GM21390 (cell line): Measurements from ENCODE around the gene C21orf58.
A peak's percentile ranks its signal among the peaks of the same experiment; 100 is the strongest.
"Not testable (repeated sequence)": the region's sequence is repeated elsewhere in the genome, so short reads cannot be mapped to it uniquely, and the experiment has no call there.

Source experiments
- ATAC-seq: cut with Tn5 transposase; IDR thresholded peaks from one replicate; pipeline ENCODE4 v1.9.1; 2021; ENCODE audit not compliant: unreplicated experiment

Gene C21orf58

DNA sequence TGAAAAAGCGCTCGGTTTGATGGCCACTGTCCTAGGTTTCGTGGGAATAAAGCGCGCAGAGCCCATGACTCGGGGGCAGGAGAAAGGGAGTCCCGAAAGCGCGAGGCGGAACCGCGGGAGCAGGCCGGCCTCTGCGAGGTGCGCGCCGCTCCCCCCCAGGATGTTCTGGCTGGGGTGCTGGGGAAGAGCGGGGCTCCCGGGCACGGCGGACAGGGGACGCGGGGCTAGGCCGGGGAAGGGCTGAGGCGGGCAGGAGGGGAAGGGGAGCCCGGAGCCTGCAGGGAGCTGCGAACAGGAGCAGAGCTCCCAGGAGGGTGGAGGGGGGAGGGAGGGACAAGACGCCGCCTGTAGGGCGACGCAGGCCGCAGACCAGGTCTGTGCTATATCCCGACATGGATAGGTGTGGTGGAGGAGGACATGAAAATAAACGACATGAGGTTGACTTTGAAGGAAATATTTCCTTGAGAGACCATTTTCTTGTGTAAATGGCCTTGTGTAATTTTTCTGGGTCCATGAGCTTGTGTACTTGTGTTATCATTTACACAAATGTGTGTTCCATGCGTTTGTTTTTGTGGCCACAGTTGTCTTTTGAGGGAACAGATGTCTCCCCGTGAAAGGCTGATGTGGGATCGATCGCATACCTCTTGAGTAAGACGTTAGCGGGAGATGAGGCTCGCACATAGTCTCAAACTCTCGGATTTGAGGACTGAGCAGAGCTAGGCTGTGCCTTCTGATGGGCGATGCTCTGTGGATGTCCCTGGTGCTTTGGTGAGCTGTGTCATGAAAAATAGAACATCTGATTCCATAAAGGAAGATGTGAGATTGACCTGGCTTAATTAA is 1.6 kb upstream of the C21orf58 start:
- ATAC-seq, result no peak

DNA sequence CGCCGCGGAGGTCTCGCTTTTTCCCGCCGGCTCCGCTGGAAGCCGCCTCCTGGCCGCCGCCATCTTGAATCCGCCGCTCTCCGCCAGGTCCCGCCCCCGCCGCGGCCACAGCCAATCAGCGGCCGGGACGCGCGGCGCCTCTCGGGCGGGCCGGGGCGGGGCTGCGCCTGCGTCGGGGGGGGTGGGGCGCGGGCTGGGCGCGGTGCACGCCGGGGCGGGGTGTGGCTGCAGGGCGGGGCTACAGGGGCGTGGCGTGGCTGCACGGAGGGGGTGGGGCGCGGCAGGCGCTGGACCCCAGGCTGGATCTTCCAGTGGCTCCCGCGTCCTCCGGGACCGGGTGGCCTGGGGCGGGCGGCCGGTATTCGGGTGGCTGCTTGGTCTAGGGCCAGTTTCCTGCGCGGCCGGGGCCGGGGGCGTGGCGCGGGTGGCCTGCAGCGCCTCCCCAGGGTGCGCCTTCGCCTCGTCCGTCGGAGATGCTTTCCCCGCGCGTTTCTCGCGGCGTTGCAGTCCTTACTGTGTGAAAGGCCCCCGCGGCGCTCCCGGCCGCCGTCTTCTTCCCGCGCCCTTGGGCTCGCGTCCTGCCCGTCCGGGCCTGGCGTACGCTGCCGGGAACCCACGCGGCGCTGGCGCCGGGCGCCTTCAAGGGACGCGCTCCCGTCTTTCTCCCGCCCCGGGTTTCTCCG is 861 bp upstream of the C21orf58 start:
- peak; percentile 49 for ATAC-seq

- peak; percentile 15 for ATAC-seq
Observed at GRCh38 chr21:46323227-46323709, 402 bp downstream of the C21orf58 start.

DNA sequence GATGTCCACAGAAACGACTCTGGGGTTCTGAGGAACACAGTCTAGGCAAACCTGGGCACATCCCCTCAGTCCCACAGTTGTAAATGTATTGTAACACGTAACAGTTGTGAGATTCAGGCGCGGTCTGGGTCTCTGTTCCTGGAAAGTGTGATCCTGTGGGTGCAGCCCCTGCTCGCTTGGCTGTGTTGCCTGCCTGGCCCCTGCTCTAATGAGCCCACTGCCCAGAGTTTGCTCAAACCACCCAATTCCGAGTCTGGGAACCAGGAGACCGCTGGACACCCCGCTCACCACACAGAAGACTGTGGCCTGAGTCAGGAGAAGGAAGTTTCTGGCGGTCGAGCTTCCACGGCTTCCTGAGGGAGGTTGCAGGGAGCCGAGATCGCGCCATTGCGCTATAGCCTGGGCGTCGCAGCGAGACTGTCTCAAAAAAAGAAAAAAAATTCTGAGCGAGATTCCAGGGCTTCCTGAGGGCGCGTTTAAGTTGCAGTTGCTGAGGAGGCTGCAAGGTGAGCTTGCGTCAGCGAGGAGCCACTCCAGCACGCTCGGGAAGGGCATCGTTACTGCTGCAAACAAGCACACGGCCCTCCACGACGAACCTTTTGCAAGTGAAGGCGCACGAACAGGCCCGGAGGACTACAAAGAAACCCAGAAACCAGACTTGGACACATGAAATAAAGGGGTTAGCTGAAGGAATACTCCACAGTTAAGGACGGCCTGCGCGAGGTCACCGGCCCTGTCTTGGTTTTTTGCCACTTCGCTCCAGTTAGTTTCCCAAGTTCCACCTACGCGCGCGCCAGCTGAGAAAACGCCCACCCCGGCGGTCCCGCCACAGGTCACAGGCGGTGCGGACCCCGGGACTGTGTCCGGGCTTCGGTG is 1.1 kb downstream of the C21orf58 start:
- ATAC-seq, result no peak

GRCh38 chr21:46320331-46320801 is 3.3 kb downstream of the C21orf58 start:
- no peak for ATAC-seq

- ATAC-seq, result no peak
Observed at GRCh38 chr21:46319186-46319585, 4.5 kb downstream of the C21orf58 start.

GRCh38 chr21:46318464-46318845 is 5.2 kb downstream of the C21orf58 start:
- no peak for ATAC-seq

GRCh38 chr21:46317710-46318463 is 5.8 kb downstream of the C21orf58 start:
- no peak for ATAC-seq

DNA sequence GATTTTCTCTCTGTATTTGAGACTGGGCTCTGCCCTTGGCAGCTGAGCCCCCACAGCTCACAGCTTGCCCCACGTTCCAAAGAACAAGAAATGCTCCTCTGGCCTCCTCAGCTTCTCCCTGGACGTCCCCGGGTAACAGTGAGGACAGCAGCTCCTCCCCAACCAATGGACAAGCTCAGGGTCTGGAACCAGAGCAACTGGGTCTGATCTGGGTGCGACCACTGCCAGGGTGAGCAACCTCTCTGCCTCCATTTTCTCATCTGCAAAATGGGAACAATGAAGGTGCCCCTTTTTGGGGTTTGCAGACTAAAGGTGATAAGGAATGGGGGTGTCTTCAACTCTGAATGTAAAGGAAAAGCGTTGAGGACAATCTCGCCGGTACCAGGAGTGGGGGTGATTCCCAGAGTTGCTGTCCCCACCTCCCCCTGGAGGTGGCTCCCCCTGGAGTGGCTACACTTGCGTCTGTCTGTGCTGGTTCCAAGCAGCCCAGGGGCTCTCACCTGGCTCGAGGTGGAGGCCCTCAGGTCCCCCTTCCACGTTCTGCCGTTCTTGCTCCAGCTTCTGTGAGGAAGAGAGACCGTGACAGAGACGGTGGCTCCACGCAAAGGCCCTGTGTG is 6.9 kb downstream of the C21orf58 start:
- ATAC-seq, result no peak

- ATAC-seq, result no peak
Observed at GRCh38 chr21:46314441-46315020, 9.1 kb downstream of the C21orf58 start.

GRCh38 chr21:46312949-46313348 is 10.7 kb downstream of the C21orf58 start:
- no peak for ATAC-seq

DNA sequence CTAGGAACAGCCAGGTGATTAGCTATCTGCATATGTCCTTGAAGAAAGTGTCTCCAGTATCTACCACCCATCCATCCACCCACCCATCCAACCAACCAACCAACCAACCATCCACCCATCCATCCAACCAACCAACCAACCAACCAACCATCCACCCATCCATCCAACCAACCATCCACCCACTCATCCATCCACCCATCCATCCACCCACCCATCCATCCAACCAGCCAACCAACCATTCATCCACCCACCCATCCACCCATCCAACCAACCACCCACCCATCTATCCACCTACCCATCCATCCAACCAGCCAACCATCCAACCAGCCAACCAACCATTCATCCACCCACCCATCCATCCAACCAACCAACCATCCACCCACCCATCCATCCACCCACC is 12.1 kb downstream of the C21orf58 start:
- no peak for ATAC-seq

DNA sequence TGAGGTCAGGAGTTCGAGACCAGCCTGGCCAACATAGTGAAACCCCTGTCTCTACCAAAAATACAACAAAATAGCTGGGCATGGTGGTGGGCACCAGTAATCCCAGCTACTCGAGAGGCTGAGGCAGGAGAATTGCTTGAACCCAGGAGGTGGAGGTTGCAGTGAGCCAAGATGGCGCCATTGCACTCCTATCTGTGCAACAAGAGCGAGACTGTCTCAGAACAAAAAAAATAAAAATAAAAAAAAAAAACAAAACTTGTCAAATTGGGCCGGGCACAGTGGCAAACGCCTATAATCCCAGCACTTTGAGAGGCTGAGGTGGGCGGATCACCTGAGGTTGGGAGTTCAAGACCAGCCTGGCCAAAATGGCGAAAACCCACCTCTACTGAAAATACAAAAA is 13.4 kb downstream of the C21orf58 start:
- ATAC-seq, result not testable (repeated sequence)

DNA sequence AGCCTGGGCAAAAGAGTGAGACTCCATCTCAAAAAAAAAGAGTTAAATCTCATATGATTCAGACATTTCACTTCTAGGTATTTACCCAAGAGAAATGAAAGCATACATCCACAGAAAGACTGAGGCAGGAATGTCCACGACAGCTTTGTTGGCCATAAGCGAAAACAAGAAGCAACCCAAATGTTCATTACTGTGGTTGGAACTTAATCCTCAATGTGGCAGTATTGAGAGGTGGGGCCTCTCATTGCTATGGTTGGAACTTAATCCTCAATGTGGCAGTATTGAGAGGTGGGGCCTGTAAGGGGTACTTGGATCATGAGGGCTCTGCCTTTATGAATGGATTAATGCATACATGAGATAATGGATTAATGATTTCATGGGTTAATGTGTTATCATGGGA is 15.2 kb downstream of the C21orf58 start:
- no peak for ATAC-seq

DNA sequence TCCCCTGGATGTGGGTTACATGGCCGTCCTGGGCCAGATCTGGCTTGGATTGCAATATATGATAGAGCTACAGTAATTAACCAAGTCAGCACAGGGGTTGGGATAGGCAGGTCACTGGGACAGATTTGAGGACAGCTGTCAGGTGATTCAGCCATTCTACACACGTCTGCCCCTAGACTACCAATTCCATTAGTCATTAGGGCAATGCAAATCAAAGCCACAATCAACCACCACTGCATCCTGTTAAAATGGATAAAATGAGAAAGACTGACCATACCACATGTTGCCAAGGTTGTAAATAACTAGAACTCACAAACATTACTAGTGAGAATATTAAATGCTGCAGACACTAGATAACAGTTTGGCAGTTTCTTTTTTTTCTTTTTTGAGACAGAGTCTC is 16.0 kb downstream of the C21orf58 start:
- no peak for ATAC-seq

DNA sequence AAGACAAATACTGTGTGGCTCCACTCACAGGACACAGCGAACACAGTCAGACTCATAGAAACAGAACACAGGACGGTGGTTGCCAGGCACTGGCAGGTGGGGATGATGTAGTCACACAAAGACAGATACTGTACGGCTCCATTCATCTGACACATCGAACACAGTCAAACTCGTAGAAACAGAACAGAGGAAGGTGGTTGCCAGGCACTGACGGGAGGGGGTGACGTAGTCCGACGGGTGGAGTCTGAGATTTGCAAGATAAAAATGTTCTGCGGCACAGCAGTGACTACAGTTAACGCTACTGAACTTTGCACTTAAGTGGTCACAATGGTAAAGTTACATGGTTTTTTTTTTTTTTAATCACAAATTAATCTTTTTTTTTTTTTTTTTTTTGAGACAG is 18.7 kb downstream of the C21orf58 start:
- no peak for ATAC-seq

DNA sequence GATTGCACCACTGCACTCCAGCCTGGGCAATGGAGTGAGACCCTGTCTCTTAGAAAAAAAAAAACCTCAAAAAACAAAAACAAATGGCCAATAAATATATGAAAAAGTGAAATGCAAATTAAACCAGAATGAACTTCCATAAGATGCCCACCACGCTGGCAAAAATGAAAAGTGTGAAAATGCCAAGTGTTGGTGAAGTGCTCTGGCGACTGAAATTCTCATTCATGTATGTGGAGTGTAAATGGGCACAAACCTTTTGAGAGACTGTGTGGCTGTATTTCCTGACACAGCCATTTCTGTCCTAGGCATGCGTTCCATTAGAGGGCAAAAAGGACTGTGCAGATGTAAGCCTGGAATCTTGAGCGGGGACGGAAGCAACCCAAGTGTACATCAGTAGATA is 19.2 kb downstream of the C21orf58 start:
- ATAC-seq, result no peak

DNA sequence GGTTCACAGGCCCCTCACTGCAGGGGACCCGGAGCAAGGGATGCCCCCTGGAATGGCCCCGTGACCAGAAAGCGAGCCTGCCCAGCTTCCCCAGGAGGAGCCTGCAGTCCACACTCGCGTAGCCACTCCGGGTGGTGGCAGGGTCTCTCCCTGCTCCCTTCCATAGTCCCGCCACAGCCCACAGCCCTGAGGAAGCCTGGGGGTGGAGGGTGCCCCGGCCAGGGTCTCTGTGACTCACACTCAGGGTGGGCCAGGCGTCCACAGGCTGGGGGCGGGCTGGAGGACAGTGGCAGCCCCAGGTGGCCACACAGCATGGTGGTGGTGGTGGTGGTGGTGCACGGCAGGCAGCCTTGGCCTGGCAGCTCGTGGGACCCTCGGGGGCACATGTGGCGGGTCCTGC is 21.9 kb downstream of the C21orf58 start:
- no peak for ATAC-seq

GRCh38 chr21:46299167-46299566 is 24.5 kb downstream of the C21orf58 start:
- ATAC-seq, result no peak
